Measurements from ENCODE around the gene BRMS1L. TPM values are rescaled to one million over a fixed set of nuclear protein-coding genes. Genes with fewer than 3 reads are reported as not detected.

The BRMS1L gene
- total and polyA plus RNA-seq, 2 of the 13 experiments (the other 11 are each of a cell fraction or from before 2014, with no cell fraction given): 21.1 to 23.8 TPM

- TF ChIP-seq ARID4A (CRISPR knock-in tag; IDR thresholded peaks at IDR 0.05; ENCODE audit: borderline replicate concordance): no peak; the same call in 1 of the 2 replicates
- no peak for TF ChIP-seq BHLHE40 (IDR thresholded peaks at IDR 0.05; ENCODE audit: low read length)
- peak; percentile 86 for TF ChIP-seq CEBPG (CRISPR knock-in tag; IDR thresholded peaks at IDR 0.05)
- no peak for TF ChIP-seq ZNF687 (CRISPR knock-in tag; IDR thresholded peaks at IDR 0.05)
- peak; percentile 94 for TF ChIP-seq SP140L (CRISPR knock-in tag; IDR thresholded peaks at IDR 0.05; ENCODE audit: borderline replicate concordance)
- TF ChIP-seq PHF21A (CRISPR knock-in tag; IDR thresholded peaks at IDR 0.05): peak; percentile 88
- peak; percentile 20; the same call in 1 of the 2 replicates for TF ChIP-seq NFYC (CRISPR knock-in tag; IDR thresholded peaks at IDR 0.05)
- TF ChIP-seq KAT8 (CRISPR knock-in tag; IDR thresholded peaks at IDR 0.05): peak; percentile 72
- TF ChIP-seq EP300 (IDR thresholded peaks at IDR 0.05; ENCODE audit: low read depth in 2 of 2, low read length in 2 of 2): peak in 1 of 2 experiments; percentile 97; a peak in 2 of 4 replicates
- peak; percentile 83 for TF ChIP-seq EP300 (CRISPR knock-in tag; IDR thresholded peaks at IDR 0.05; ENCODE audit: borderline replicate concordance)
- TF ChIP-seq RERE (CRISPR knock-in tag; IDR thresholded peaks at IDR 0.05; ENCODE audit: low read depth): peak; percentile 79
- peak; percentile 92 for TF ChIP-seq TARDBP (CRISPR knock-in tag; IDR thresholded peaks at IDR 0.05)
- 0 out of 2 replicates have a peak, but pooled peaks have one; percentile 36 for TF ChIP-seq ARNTL (CRISPR knock-in tag; IDR thresholded peaks at IDR 0.05)
- TF ChIP-seq ZNF205 (CRISPR knock-in tag; IDR thresholded peaks at IDR 0.05): peak; percentile 77; the same call in 1 of the 2 replicates
- TF ChIP-seq MED13 (CRISPR knock-in tag; IDR thresholded peaks at IDR 0.05): 0 out of 2 replicates have a peak, but pooled peaks have one; percentile 50
These were observed 19.9 kb upstream of the BRMS1L start (continued) for GRCh38 chr14:35806006-35806907.

All from HepG2 (cell line).